Prostate gland (tissue), 2 donors: Measurements from ENCODE around the gene SRRD. TPM values are rescaled to one million over a fixed set of nuclear protein-coding genes. Genes with fewer than 3 reads are reported as not detected.

Experiments used
- DNase-seq: peaks from one replicate; pipeline ENCODE4 v3.0.0-alpha.2; 2019; ENCODE audit warnings: low spot score
- H3K27ac ChIP-seq, 2 donors: fragments of 200-600 bp; sonication (generic); 2 replicates each; pipeline ENCODE4 v1.5.1; 2017 to 2019
- H3K27me3 ChIP-seq: fragments of 200-600 bp; sonication (generic); replicated peaks from 2 replicates; pipeline ENCODE4 v1.5.1; 2019; ENCODE audit not compliant: insufficient read depth
- H3K36me3 ChIP-seq, 2 donors: fragments of 200-600 bp; sonication (generic); 1 replicate in 1 of 2; 2 replicates in 1 of 2; pipeline versions ENCODE4 v1.5.1 to v1.8.1; 2017 to 2019
- H3K4me1 ChIP-seq: fragments of 200-600 bp; sonication (generic); replicated peaks from 2 replicates; pipeline ENCODE4 v1.5.1; 2019
- H3K4me3 ChIP-seq, 2 donors: fragments of 200-600 bp; sonication (generic); 2 replicates each; pipeline ENCODE4 v1.5.1; 2017 to 2019
- H3K9me3 ChIP-seq: fragments of 200-600 bp; sonication (generic); 2 replicates; pipeline ENCODE4 v1.5.1; 2017
- POLR2A ChIP-seq: fragments of 450-650 bp; IDR thresholded peaks from one replicate; pipeline ENCODE4 v1.6.1; 2016; ENCODE audit warnings: antibody characterized with exemption, mild to moderate bottlenecking
- POLR2AphosphoS5 ChIP-seq: sonication (generic); formaldehyde crosslinking; IDR thresholded peaks from one replicate; pipeline ENCODE4 v1.6.1; 2017; ENCODE audit warnings: antibody characterized with exemption
- WGBS: methylation state at CpG from one replicate; pipeline ENCODE4 v1.1.5; 2018; 5-methylcytosine and 5-hydroxymethylcytosine counted together
- intact Hi-C: fragments of 100-400 bp; cut with DNase I; formaldehyde crosslinking; loops from one replicate; pipeline ENCODE4 v1.14.2; 2022
- total RNA-seq, 2 donors: library from RNA; depleted of rRNA; stranded (reverse); fragments of >200 nt; gene quantifications; one replicate each; pipeline ENCODE4 v1.1.0, GENCODE V29; 2016
- TF ChIP-seq, protein P1 (sequence below), 4 experiments: fragments of 200-600 bp in 2 of 4; fragments of 450-650 bp in 2 of 4; sonication (generic) in 2 of 4; IDR thresholded peaks; 1 replicate in 3 of 4; 2 replicates in 1 of 4; pipeline ENCODE4 v1.5.1; 2016 to 2019; ENCODE audit warnings: antibody characterized with exemption in 4 of 4, mild to moderate bottlenecking in 2 of 4, moderate library complexity in 2 of 4

The SRRD gene
- total RNA-seq, 2 donors from 2014 or later, result 15.2 to 24.4 TPM

DNA sequence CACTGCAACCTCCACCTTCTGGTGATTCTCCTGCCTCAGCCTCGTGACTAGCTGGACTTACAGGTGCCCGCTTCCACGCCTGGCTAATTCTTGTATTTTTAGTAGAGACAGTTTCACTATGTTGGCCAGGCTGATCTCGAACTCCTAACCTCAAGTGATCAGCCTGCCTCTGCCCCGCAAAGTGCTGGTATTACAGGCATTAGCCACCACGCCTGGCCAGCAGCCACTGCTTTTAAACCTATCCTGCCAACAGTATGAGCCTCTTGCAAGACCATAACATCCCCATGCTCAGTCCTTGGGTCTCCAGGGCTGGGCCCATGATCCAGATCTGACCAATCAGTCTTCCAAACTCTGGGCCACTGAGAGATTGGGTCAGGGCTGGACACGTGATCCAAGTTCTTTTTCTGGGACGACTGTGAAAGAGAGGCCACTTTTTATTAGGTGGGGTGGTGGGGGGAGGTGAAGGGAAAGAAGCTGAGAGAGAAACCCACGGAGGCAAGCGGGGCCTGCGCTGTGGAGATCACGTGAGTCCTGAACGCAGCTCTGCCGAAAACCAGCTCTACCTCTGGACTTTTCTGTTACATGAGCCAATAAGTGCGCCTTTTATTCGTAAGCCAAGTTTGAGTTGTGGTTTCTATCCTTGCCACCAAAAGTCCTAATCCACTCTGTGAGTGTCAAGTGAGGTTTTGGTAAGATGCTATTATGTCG is 36.7 kb upstream of the SRRD start:
- DNase-seq, result no peak
- H3K4me3 ChIP-seq, result no peak overlapping the region
- no peak overlapping the region for H3K27ac ChIP-seq

DNA sequence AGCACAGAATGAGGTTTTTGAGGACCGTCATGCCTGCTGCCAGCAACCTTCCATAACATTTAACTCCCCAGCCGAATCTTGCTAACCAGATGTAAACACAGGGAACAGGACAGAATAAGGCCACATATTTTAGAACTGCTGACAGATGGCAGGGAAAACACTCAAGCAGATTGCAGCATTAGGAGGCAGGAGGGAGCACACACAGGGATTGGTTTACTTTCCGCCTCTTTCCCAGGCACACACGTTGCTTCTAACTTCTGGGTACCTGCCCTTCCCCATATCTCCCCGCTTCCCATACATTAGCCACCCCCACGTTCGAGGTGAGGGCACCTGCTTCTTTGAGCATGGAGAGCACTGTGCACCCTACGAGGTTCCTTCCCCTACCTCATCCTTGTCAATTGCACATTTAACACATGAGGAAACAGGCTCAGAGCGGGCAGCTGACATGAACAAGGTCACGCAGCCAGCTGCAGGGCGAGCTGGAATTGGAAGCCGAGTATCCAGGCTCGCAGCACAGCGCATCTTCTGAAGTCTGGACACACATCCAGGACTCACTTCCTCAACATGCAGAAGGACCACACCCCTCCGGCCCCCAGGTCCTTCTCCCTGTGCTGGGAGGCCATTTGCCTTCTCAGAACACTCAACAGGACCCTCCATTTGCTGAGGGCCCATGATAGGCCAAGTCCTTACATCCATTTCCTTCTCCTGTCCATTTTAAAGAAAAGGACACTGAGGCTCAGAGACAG is 35.9 kb upstream of the SRRD start:
- Histone ChIP-seq H3K4me1 (no peaks in the 10 kb centered on the region), H3K27me3 (no peaks in the 10 kb centered on the region), H3K27ac (no peak overlapping the region), H3K36me3 (no peaks in the 10 kb centered on the region), H3K4me3 (no peak overlapping the region), H3K9me3 (no peaks in the 10 kb centered on the region)
- intact Hi-C loops, result no loop called here
- DNase-seq, result no peak
- no peak for TF ChIP-seq POLR2A
- no peak for TF ChIP-seq POLR2AphosphoS5
- 77% methylated on average over 15 of the region's 15 CpGs for whole genome bisulfite sequencing

More for the DNA sequence above, 36.7 kb upstream of the SRRD start:
- Histone ChIP-seq H3K9me3 (no peaks in the 10 kb centered on the region), H3K27me3 (no peaks in the 10 kb centered on the region), H3K4me1 (no peaks in the 10 kb centered on the region), H3K36me3 (no peaks in the 10 kb centered on the region)
- TF ChIP-seq POLR2AphosphoS5, result no peak
- WGBS, result 87% methylated on average over 17 of the region's 17 CpGs
- intact Hi-C loops, result no loop called here

DNA sequence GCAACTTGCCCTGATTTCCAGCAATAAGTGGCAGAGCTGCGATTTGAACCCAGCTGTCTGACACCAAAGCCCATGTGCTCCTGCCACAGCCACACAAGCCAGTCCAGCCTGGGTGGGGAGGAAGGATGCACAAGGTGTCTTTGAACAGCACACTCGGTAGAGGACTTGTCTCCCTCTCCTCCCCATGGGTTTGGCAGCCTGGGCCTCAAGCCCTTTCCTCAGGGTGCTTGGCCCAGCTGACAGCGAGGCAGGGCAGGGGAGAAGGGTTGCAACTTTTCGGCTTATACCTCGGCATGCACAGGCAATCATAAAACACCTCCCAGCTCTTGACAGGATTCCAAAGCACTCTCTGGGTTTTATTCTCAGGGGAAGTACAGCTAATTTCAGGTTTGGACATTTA is 35.3 kb upstream of the SRRD start:
- Histone ChIP-seq H3K27me3 (no peaks in the 10 kb centered on the region), H3K36me3 (no peaks in the 10 kb centered on the region), H3K9me3 (no peaks in the 10 kb centered on the region), H3K27ac (no peak overlapping the region), H3K4me1 (no peaks in the 10 kb centered on the region), H3K4me3 (no peak overlapping the region)
- DNase-seq, result no peak
- intact Hi-C loops, result no loop called here
- 45% methylated on average over 5 of the region's 5 CpGs for WGBS
- TF ChIP-seq POLR2AphosphoS5 (no peak), POLR2A (no peak)
- TF ChIP-seq, protein P1, sequence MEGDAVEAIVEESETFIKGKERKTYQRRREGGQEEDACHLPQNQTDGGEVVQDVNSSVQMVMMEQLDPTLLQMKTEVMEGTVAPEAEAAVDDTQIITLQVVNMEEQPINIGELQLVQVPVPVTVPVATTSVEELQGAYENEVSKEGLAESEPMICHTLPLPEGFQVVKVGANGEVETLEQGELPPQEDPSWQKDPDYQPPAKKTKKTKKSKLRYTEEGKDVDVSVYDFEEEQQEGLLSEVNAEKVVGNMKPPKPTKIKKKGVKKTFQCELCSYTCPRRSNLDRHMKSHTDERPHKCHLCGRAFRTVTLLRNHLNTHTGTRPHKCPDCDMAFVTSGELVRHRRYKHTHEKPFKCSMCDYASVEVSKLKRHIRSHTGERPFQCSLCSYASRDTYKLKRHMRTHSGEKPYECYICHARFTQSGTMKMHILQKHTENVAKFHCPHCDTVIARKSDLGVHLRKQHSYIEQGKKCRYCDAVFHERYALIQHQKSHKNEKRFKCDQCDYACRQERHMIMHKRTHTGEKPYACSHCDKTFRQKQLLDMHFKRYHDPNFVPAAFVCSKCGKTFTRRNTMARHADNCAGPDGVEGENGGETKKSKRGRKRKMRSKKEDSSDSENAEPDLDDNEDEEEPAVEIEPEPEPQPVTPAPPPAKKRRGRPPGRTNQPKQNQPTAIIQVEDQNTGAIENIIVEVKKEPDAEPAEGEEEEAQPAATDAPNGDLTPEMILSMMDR (IDR thresholded peaks at IDR 0.05), result no peak

DNA sequence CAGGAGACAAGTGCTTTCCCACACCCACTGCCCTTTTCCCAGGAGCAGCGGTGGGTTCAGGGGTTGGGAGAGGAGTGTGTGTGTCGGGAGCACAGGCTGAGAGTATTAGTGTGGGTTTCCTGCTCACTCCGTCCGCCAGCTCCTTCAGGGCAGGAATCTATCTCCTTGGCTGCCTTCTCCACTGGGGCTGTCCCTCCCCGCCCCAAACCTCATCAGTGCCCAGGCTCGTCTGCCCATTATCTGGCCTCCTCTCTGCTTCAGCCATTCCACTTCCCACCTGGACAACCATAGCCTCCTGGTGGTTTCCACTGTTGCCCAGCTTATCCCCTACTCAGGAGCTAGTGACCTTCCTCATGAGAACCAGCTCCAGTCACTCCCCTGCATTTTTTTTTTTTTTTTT is 34.7 kb upstream of the SRRD start:
- DNase-seq, result no peak
- 52% methylated on average over 6 of the region's 6 CpGs for WGBS

GRCh38 chr22:26450453-26451185 is 33.1 kb upstream of the SRRD start:
- DNase-seq, result no peak
- Histone ChIP-seq H3K36me3 (no peaks in the 10 kb centered on the region), H3K27me3 (no peaks in the 10 kb centered on the region), H3K4me1 (no peaks in the 10 kb centered on the region), H3K9me3 (no peaks in the 10 kb centered on the region), H3K4me3 (no peak overlapping the region), H3K27ac (no peak overlapping the region)
- TF ChIP-seq, protein P1 (IDR thresholded peaks at IDR 0.05), result no peak
- TF ChIP-seq POLR2A, result no peak
- TF ChIP-seq POLR2AphosphoS5, result no peak
- WGBS, result 76% methylated on average over 9 of the region's 9 CpGs
- intact Hi-C loops, result no loop called here

More for the DNA sequence above, 34.7 kb upstream of the SRRD start:
- intact Hi-C loops, result no loop called here
- H3K27me3 ChIP-seq, result no peaks in the 10 kb centered on the region
- TF ChIP-seq POLR2AphosphoS5, result no peak
- TF ChIP-seq, protein P1 (IDR thresholded peaks at IDR 0.05), result no peak
- no peak for TF ChIP-seq POLR2A
- H3K9me3 ChIP-seq, result no peaks in the 10 kb centered on the region
- no peaks in the 10 kb centered on the region for H3K36me3 ChIP-seq
- no peak overlapping the region for H3K4me3 ChIP-seq
- no peak overlapping the region for H3K27ac ChIP-seq
- H3K4me1 ChIP-seq, result no peaks in the 10 kb centered on the region
